Stimulated activated CD4-positive, alpha-beta T cell treated with anti-CD3 and anti-CD28 coated beads, Interleukin-15, amount 100 ng/mL, for 48 hours (primary cell): Measurements from ENCODE around the gene GPC6.
"Not testable (repeated sequence)": the region's sequence is repeated elsewhere in the genome, so short reads cannot be mapped to it uniquely, and the experiment has no call there.

Experiments
- DNase-seq, 2 donors: peaks; one replicate each; pipeline ENCODE4 v3.0.0-alpha.2; 2020; ENCODE audit warnings: low read depth in 2 of 2

The GPC6 gene

DNA sequence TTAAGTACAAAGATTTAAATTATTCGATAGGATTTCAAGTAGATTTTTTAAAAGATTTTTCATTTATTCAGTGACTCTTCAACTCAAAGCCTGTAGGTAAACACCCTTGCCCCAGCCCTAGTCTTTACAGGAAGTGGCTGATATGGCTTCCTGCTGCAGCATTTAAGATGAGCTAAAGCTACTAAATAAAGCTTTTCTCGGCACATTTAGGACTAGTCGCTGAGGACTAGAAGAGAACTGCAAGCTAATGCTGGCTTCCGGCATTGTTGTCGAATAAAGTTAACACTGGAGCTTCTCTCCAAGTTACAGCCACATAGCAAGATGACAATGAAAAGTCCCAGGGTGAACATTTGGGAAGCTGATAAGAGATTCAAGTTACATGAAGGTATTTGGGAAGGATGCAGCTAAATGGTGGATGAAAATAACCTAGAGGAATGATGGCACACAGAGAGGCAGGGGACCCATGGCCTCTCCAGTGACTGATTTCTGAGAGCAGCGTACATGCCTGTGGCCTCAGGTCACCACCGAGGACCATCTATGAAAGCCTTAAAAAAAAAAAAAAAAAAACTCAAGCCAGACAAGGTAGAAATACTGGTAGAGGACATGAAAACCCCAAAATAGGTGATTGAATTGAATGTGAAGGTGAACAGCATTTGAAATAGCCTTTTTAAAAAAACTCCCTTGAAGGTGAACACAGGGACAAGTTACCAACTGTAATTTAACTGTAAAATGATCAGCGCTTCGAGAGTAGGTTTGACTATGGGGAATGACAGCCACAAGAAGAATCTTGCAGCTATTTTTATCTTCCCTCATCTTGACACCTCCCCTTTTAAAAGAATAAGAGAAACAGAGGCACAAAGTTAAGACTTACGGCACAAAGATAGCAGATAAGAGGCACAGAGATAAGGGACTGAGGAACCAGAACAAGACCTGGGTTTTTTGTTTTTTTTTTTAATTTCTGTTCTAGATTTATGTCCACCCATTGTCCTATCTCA, 1097.5 kb downstream of the GPC6 start:
- DNase-seq = no peak

DNA sequence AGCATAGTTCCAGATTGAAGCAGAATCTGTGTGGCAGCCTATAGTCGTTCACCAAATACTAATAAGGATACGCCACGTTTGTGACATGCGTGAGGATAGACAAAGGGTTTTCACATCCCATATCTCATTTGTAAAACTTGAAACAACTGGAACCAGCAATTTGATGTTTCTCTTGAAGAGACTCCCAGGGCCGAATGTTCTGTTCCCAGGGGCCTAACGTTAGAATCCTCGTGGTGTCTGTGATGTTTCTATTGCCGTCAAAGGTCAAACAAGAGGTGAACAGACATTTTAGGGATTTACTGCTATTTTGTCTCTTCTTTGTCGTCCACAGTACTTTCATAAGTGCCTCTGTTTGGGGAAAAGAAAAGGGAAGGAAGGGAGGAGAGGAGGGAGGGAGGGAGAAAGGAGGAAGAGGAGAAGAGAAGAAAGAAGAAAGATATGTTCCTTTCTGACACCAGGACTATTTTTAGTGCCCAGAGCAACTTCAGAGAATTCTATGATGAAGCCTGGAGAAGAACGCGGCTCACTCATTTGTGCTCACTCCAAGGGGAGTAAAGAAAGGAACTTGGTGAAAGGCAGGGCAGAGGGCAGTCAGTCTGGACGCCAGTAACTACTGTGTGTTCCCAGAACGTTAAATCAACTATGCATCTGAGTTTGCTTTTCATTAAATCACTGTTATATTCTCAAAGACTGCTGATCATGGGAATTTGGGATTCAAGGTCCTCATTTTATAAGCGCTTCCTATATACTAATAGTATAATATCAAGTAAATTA, 1098.3 kb downstream of the GPC6 start:
- DNase-seq = no peak

DNA sequence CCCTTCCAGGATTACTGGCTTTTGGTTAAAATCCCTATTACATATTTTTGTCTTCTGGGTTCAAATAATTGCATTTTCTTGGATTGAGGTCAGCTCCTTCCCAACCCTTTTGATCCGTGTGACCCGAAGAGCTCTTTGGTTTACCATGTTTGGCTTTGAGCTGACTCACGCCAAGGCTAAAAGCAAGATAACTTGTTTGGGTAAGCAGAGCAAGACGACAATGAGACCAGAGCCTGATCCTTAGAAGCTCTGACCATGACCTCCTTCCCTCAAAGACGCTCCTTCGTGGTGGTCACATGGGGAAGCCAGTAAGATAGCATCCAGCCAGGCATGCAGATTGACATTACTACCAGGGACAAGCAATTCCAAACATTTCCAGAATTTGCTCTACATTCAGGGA, 1099.0 kb downstream of the GPC6 start:
- DNase-seq = no peak

DNA sequence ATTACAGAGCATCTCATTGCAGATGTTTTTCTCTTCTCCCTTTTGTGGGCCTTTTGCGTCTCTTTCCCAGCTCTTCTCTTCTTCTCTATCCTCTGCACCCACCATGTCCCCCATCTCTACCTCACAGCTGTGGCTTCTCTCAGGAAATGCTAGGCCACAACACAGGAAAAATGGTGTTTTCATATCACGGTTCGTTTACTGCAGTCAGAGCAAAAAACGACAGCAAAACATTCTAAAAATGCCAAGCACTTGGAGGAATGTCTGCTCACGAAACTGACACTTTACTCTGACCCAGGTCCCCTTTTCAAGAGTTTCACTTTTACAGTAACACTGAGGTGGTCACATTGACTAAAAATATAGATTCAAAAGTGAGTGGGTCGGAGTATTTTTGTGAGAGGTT, 1100.7 kb downstream of the GPC6 start:
- DNase-seq = no peak

DNA sequence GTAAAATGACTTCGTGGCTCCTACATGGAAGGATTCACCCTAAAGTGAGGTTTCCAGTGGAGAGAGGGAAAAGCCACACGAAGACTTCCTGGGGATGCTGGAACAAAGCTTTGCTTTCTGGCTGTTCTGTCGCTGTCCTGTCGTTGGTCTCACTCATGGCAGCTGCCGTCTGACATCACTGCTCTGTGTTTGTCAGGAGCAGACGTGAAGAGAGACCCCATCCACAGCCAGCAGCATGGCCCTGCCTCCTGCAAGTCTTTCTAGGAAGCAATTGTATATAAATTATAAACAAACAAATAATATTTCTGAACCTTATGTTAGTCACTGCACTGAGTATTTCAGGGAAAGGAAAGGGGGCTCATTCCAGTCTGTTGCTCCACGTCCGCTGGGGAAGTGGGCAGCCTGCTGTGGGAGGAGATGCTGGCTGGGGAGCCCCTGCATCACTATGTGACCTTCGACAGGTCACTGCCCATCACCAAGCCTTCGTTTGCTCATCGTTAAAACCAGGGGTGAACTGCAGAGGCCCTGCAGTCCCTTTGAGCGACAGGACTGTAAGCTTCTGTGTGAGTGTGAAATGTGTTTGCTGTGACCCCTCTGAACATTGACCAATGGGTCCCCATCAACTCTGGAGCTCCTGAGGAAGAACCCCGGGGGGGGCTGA, 1101.9 kb downstream of the GPC6 start:
- DNase-seq = no peak

DNA sequence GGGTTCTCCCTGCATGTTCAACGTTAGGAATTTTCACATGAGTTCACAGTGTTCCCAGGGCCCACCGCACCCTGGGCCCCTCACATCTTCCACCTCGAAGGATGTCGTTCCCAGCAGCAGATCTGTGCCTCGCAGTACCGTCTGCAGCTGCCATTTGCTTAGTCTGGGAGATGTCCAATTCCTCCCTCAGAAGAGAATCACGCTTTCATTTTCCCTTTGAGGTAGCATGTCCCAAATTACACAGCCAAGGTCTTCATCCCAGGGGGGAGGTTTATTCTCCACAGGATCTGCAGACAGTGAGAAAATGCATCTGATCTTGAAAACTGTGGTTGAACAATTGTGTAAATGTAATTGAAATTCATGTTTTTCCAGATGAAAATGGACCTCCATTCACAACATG, 1102.7 kb downstream of the GPC6 start:
- DNase-seq = no peak

DNA sequence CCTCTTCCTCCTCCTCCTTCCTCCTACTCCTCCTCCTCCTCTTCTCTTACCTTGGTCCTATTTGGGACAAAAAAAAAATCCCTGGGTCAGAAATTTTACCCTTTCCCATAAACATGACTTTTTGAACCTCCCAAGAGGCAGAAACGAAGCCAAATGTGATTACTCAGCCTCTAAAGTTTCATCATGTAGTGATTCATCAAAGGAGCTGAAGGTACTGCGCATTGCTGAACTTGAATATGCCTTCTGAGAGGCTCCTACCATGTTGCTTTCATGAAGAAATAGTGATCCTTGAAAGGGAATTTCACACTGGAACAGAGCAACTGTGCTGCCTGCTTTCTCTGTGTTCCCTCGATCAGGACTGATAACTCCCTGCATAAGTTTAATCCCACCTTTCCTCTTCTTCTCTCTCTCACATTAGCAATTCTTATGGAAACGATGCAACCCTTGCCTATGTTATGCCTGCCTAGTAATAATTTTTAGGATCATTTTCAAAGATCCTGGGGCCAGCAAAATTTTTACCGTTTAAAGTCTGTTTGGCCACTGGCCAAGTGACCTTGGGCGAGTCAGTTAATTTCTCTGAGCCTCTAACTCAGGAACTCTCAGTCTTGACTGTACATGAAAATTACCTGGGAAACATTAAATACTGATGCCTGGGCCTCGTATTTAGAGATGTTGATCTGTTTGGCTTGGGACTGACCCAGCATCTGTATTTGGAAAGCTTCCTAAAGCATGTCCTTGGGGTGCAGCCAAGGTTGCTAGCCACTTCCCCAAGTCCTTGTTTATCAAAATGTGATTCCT, 1103.3 kb downstream of the GPC6 start:
- no peak for DNase-seq

DNA sequence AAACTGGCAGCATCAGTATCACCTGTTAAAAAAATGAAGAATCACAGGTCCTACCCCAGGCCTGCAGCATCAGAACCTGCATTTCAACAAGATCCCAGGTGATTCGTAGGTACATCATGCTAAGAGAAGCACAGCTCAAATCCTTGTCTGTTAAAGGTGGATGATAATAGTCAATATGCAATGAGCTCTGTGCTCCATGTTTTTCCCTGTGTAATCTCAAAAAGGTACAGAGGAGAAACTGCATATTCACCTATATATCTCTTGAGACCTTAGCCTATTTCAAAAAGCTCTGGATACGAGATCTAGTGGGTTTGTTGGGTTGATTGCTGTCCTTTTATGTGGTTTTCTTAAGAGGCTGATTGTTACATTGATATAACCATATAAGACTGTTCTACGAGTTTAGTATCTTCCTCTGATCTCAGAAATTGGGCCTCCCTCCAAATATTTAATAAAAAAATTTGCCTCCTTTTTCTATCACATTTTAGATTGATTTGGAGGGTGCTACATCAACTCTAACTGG, 1104.0 kb downstream of the GPC6 start:
- no peak for DNase-seq

DNA sequence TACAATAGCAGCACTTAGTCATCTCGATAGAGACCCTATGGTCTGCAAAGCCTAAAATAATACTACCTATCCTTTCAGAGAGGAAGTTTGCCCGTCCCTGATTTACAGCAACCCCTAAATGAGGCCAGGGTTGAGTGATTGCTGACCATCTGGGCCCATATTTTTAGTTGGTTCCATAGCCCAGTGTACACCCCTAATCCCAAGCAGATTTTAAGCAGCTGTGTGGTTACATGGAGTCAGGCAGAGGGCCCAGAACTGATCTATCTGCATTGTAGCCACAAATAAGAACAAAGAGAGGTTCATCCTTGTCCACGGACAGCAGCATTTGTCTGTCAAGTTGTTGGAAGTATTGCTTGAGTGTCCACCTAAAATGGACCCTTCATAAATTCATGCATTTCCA, 1104.7 kb downstream of the GPC6 start:
- DNase-seq = no peak

DNA sequence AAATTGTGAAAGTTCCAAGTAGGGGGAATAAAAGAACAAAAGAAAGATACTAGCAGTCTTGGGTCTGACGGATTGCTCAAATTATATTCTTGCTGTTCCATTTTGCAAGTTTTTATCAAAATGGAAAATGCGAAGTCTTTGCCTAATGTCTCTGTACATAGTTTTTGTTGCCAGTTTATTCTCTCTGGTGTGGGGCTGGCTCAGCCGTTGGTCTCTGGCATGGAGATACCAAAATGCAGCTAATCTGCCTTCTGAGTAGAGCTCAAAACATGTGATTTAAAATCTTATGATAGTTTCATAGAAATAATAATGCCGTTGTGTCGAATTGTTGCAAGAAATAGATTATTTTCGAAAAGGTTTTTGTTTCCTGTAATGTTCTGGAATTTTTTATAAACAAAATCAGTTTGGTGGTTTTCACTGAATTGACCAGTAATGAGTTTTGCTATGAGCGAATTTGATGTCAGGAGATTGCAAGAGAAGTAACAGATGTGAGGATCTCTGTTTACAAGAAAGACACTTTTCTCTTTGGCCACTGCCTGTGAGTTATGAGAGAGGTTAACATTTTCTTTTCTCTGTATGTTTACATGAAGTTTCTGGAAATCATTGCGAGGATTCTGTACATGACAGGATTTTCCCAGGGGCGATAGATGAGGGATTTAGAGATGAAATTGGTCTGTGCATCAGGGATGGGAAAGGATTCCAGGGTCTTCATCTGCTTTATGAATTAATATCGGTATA, 1105.9 kb downstream of the GPC6 start:
- no peak for DNase-seq

DNA sequence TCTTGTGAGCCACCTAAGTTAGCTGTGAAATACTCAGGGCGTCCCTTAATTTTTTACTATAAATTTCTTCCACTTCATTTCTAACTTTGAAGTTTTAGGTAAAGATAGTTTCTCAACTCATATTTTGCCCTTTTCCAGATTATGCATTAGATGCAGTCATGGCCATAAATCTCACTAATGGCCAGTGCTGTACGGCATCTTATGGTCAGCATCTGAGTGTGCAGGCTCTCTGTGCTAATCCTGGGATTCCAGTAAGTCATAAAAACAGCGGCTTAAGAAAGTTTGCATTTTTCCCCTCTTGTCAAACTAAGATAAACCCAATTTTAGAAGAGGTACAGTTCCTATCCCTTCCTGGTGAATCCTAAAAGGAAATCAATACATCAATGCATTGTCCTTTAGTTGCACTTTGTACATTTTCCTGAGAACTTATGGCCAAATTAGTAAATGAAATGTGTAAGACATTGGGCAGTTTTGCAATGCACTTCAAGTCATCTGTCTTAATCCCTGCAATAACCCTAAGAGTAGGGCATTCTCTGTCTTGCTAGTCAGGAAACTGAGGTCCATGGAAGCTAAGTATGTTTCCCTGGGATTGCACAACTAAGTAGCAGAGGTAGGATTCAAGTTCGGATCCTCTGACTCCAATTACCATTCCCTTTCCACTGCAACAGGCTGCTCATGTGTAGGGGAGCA, 1106.7 kb downstream of the GPC6 start:
- DNase-seq = no peak

DNA sequence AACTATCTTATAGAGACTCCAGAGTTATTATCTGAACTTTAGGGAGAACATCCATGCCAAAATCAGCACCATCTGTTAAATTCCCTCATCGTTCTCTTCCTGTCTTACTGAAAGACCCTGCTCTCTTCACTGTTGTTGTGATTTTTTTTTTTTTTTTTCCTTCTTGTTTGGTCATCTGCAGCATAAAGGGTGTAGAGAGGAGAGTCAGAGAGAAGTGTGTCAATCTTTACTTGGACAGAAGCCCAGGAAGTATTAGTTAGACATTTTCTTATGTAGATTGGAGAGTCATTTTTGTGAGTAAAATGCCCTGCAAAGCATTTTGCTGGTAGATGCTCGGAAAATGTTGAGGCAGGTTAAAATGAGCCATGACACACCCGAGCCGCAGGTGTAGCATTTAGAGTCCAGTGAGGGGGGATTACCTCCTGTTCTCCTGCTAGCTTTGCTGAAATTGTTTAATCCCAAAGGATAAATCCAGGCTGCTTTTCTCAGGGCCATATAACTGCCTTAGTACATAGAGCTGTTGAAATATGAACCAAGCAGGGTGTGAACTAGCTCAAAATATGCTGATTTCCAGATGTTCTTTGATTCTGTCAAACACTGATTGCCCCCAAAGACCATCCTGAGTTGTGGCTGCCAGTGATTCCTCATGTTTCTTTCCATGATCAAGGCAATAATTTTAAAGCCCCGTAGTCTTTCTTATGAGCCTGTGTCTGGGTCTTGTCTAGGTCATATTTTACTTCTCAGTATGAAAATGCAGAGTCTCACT, 1109.3 kb downstream of the GPC6 start:
- no peak for DNase-seq

DNA sequence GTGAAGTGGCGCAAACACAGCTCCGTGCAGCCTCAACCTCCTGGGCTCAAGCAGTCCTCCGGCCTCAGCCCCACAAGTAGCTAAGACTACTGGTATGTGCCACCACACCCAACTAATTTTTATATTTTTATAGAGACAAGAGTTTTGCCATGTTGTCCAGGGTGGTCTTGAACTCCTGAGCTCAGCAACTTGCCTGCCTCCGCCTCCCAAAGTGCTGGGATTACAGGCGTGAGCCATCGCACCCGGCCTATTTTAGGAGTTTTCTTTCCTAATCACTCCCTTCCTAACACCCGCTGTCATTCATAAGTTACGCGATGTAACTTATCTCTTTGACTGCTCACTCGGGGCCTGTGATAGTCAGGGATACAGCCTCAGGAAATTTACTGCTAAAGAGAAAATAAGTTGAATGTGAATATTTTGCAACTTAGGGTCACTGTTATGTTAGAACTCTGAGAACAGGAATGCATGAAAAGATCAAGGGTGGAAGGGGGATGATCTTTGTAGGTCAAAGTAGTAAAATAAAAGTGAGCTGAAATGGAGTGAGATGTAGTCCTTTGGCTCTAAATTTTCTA, 1112.6 kb downstream of the GPC6 start:
- DNase-seq = no peak

DNA sequence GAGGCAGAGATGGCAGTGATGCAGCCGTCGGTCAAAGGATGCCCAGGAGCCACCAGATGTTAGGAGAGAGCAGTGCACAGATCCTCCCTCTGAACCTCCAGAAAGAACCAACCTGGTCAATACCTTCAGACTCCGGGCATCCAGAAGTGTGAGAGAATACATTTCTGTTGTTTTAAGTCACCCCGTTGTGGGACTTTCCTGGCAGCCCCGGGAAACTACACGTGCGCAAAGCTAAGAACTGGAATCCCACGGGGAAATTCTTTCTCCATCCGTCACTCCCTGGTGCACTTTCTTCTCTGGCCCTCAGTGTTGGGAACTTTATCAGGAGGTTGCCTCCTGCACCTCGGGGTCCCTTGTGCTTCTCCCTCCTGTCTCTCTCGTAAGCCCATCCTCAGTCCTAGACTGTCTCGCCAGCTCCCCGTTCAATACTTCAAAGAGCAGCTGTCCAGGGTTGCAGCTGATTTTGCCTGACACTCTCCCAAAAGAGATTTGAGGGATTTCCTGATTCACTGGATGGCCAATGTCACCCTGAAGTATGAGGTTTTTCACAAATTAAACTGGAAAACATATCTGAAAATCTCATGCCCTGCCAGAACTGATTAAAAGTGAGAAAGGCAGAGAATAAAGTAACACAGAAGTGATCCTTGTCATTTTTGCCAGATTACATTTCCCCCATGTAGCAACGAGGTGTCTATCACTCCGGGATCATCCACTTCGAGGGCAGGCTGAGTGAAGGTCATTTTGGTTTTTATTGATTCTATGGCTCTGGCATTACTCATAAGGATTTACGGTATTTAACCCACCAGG, 1116.0 kb downstream of the GPC6 start:
- no peak for DNase-seq

DNA sequence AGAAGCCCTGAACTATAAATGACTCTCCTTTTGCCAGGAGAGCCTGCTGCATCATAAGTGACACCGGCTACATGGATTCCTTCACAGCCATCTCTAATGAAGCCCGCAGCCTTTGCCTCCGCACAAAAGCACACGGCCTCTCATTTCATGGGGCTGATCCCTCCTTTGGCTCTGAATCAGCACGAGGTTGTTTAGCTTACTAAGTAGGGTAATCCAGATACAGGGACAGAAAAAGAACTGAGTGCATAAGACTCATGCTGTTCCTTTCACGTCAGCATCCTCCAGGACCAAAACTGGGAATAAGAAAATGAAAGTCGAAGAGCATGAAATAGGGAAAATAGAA, 1116.6 kb downstream of the GPC6 start:
- DNase-seq = no peak

DNA sequence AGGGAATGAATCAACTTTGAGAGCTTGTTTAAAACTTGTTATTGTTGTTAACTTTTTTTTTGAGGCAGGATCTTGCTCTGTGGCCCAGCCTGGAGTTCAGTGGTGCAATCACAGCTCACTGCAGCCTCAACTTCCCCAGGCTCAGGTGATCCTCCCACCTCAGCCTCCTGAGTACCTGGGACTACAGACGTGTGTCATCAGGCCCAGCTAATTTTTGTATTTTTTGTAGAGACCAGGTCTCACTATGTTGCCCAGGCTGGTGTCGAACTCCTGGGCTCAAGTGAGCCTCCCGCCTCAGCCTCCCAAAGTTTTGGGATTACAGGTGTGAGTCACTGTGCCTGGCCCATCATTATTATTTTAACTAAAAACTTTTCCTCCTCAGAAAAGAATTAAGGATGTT, 1117.1 kb downstream of the GPC6 start:
- DNase-seq = not testable (repeated sequence)

DNA sequence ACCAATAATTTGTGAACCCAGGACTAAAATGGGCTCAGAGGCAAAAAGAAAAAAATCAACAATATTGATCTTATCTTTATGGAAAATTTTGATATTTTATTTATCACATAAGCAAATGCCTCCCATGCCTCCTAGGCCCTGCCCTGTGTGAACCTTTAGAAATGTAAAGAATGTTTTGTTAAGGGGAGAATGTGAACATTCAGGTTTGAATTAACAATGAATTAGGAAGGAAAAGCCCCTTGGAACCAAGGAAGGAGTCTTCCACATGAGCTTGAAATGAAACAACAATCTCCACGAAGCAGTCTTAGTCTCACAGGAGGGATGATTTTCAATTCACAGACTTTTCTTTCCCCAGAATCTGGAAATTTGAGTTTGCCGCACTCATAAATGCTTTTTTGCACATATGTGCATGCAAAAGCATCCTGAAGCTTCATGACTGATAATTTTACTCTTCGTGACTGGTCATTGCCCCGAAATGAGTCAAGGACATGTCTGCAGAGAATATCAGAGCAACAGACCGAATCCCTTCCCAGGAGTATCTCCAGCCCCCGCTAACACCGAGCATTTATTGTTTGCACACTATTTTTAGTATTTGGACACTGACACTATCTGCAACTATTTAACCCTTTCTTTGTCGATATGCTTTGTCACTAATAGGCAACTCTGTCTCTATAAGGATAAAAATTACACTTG, 1117.7 kb downstream of the GPC6 start:
- no peak for DNase-seq
